Measurements from ENCODE around the gene NLRP5. TPM values are rescaled to one million over a fixed set of nuclear protein-coding genes. Genes with fewer than 3 reads are reported as not detected.
A peak's percentile ranks its signal among the peaks of the same experiment; 100 is the strongest.

NLRP5 gene
- total and polyA plus RNA-seq, 2 of the 8 experiments (the other 6 are each of a cell fraction or from before 2014, with no cell fraction given) = not detected

GRCh38 chr19:56103027-56103614, 116.5 kb downstream of the NLRP5 start:
- CTCF ChIA-PET (ENCODE audit: partially characterized antibody) = interaction anchor here (1.1 to 3.3 kb wide), 5 partner anchors 19 to 63 kb away, joined by 4 to 14 read pairs (median 4); partner anchors contain the start of gene ZNF787
- no peak overlapping the region for H3K14ac ChIP-seq (ENCODE audit: insufficient read length)
- no peak overlapping the region for H2BK15ac ChIP-seq (ENCODE audit: low read length)
- FAIRE-seq = no peak
- H3K4ac ChIP-seq (replicated peaks; ENCODE audit: insufficient read length, low read depth, low read length) = no peak overlapping the region
- peaks cover 42 to 50% of the 10 kb centered on the region in 2 experiments for H4K20me1 ChIP-seq (replicated peaks in 1 of 2; ENCODE audit: control insufficient read depth in 1 of 2, insufficient read depth in 2 of 2, low read length in 2 of 2)
- H2BK20ac ChIP-seq (ENCODE audit: low read length) = no peak overlapping the region
- peaks cover 7 to 71% of the 10 kb centered on the region in 2 experiments; a peak in 3 of 4 replicates for H3K79me2 ChIP-seq (ENCODE audit: control insufficient read depth in 1 of 2, insufficient read depth in 2 of 2, low read length in 2 of 2)
- DNase-seq (ENCODE audit: low read depth in 1 of 2, low spot score in 2 of 2) = no peak
- peaks cover 18% of the 10 kb centered on the region for H3K79me1 ChIP-seq (ENCODE audit: low read depth, low read length)
- no peak overlapping the region for H2BK12ac ChIP-seq (ENCODE audit: low read depth, low read length)
- H2AFZ ChIP-seq (ENCODE audit: low read length) = no peak overlapping the region
- POLR2A ChIA-PET (ENCODE audit: partially characterized antibody) = interaction anchor here (0.9 to 2.2 kb wide), 4 partner anchors 8 to 49 kb away, joined by 3 to 8 read pairs (median 3); no protein-coding TSS in a partner anchor
- H3K4me3 ChIP-seq (ENCODE audit: extremely low read depth in 1 of 4, insufficient read depth in 2 of 4, low read depth in 3 of 4, low read length in 4 of 4) = no peak overlapping the region
- no peak overlapping the region for H3K4me2 ChIP-seq (ENCODE audit: insufficient read depth in 1 of 2, low read depth in 2 of 2, low read length in 2 of 2)
- no peaks in the 10 kb centered on the region for H3K27me3 ChIP-seq (replicated peaks in 1 of 4; ENCODE audit: control insufficient read depth in 3 of 4, extremely low read depth in 1 of 4, insufficient read depth in 3 of 4, low read length in 3 of 4)
- H3K9me3 ChIP-seq (ENCODE audit: insufficient read depth in 2 of 2, low read depth in 1 of 2, low read length in 1 of 2) = no peaks in the 10 kb centered on the region
- H3K23me2 ChIP-seq (ENCODE audit: low read depth, low read length) = no peaks in the 10 kb centered on the region
- no peak overlapping the region for H2BK5ac ChIP-seq (ENCODE audit: low read depth, low read length)
- H3K18ac ChIP-seq (ENCODE audit: extremely low read depth, low read length) = no peak overlapping the region
- H4K91ac ChIP-seq (replicated peaks; ENCODE audit: insufficient read length, low read length) = no peak overlapping the region
- no peak overlapping the region for H3K9ac ChIP-seq (replicated peaks in 1 of 4; ENCODE audit: extremely low read depth in 1 of 4, low read depth in 3 of 4, low read length in 3 of 4)
- H3K4me1 ChIP-seq (replicated peaks in 1 of 4; ENCODE audit: control insufficient read depth in 3 of 4, insufficient read depth in 4 of 4, low read length in 3 of 4) = peaks cover 0 to 12% (median 6%) of the 10 kb centered on the region in 4 experiments; a peak in 5 of 7 replicates
- H3K36me3 ChIP-seq (ENCODE audit: control insufficient read depth in 2 of 4, insufficient read depth in 4 of 4, low read length in 3 of 4) = peaks cover 2 to 20% (median 7%) of the 10 kb centered on the region in 4 experiments; a peak in 6 of 8 replicates
- H3K56ac ChIP-seq (replicated peaks; ENCODE audit: insufficient read length, low read depth, low read length) = no peak overlapping the region
- H4K5ac ChIP-seq (ENCODE audit: insufficient read length, low read depth, low read length) = no peak overlapping the region
- peak overlapping the region; percentile 89; the same call in 1 of the 2 replicates for H4K8ac ChIP-seq (ENCODE audit: extremely low read depth, insufficient read depth, low read length)
- no peak overlapping the region for H3K23ac ChIP-seq (ENCODE audit: insufficient read length)
- no peak overlapping the region for H2AK5ac ChIP-seq (ENCODE audit: low read depth, low read length)
- no peak overlapping the region for H3K27ac ChIP-seq (ENCODE audit: low read depth, low read length)
- no peak overlapping the region for H2BK120ac ChIP-seq (replicated peaks; ENCODE audit: low read depth, low read length)
- WGBS, 2 experiments (ENCODE audit: extremely low coverage in 1 of 2, insufficient coverage in 1 of 2, insufficient read length in 1 of 2, insufficient replicate concordance in 2 of 2, low coverage in 1 of 2, low lambda C conversion rate in 2 of 2, missing lambda C conversion rate in 1 of 2) = 96% methylated on average over 19 of the region's 20 CpGs; no CpG with 5 or more reads in 1 of the 2 experiments
- TF ChIP-seq NANOG (IDR thresholded peaks at IDR 0.05; ENCODE audit: insufficient read depth, low read depth, low read length, poor library complexity, severe bottlenecking) = no peak
- no peak for TF ChIP-seq SUZ12 (IDR thresholded peaks at IDR 0.05; ENCODE audit: low read length)
- TF ChIP-seq TAF1 (IDR thresholded peaks at IDR 0.05; ENCODE audit: low read depth, low read length) = no peak
- no peak for TF ChIP-seq KDM1A (IDR thresholded peaks at IDR 0.05; ENCODE audit: borderline replicate concordance, low read length)
- no peak for TF ChIP-seq RNF2 (IDR thresholded peaks at IDR 0.05; ENCODE audit: borderline replicate concordance, low read depth, low read length, missing control alignments, poor library complexity, severe bottlenecking)
- no peak for TF ChIP-seq KDM5A (IDR thresholded peaks at IDR 0.05; ENCODE audit: low read length)
- no peak for TF ChIP-seq KDM4A (IDR thresholded peaks at IDR 0.05; ENCODE audit: low read depth, low read length, severe bottlenecking)
- TF ChIP-seq CEBPB (IDR thresholded peaks at IDR 0.05; ENCODE audit: low read depth, low read length) = no peak
- no peak for TF ChIP-seq SP4 (IDR thresholded peaks at IDR 0.05; ENCODE audit: low read length)
- no peak for TF ChIP-seq PHF8 (conservative IDR thresholded peaks at IDR 0.05; ENCODE audit: low read depth, low read length)
- TF ChIP-seq ZNF274 (IDR thresholded peaks at IDR 0.05; ENCODE audit: borderline replicate concordance, extremely low read depth, low read length) = no peak
- TF ChIP-seq FOSL1 (IDR thresholded peaks at IDR 0.05; ENCODE audit: insufficient read depth, low read depth, low read length) = no peak
- TF ChIP-seq RBBP5 (IDR thresholded peaks at IDR 0.05; ENCODE audit: borderline replicate concordance, low read depth, low read length) = no peak
